SK-N-SH treated with all-trans-retinoic acid at 6 μM for 48 hours (cell line): Measurements from ENCODE around the gene BRD3.

Experiments used
- ATAC-seq: fragments of 200-7000 bp; cut with Tn5 transposase; 3 replicates; pipeline ENCODE4 v1.9.1; 2020; ENCODE audit warnings: mild to moderate bottlenecking, moderate library complexity
- ARNTL ChIP-seq: fragments of 450-650 bp; formaldehyde crosslinking; IDR thresholded peaks from 2 replicates; pipeline ENCODE4 v1.5.0; 2020; ENCODE audit warnings: low read depth, mild to moderate bottlenecking, moderate library complexity, borderline replicate concordance
- BACH2 ChIP-seq: fragments of 250-450 bp; sonication (Bioruptor Pico); IDR thresholded peaks from 2 replicates; pipeline ENCODE4 v1.9.0; 2021; ENCODE audit warnings: mild to moderate bottlenecking, borderline replicate concordance
- CSDC2 ChIP-seq: fragments of 250-450 bp; sonication (Bioruptor Pico); IDR thresholded peaks from 2 replicates; pipeline ENCODE4 v1.5.0; 2020; ENCODE audit warnings: mild to moderate bottlenecking, moderate library complexity
- ESRRG ChIP-seq: fragments of 250-450 bp; sonication (Bioruptor Pico); IDR thresholded peaks from 2 replicates; pipeline ENCODE4 v1.6.1; 2021; ENCODE audit warnings: mild to moderate bottlenecking
- GLIS3 ChIP-seq: fragments of 250-450 bp; sonication (Bioruptor Pico); IDR thresholded peaks from 2 replicates; pipeline ENCODE4 v1.5.0; 2020; ENCODE audit warnings: mild to moderate bottlenecking, moderate library complexity
- ISL1 ChIP-seq: fragments of 250-450 bp; sonication (Bioruptor Pico); IDR thresholded peaks from 2 replicates; pipeline ENCODE4 v2.1.2; 2022; ENCODE audit warnings: mild to moderate bottlenecking, moderate library complexity
- OSR1 ChIP-seq: fragments of 250-450 bp; sonication (Bioruptor Pico); IDR thresholded peaks from 2 replicates; pipeline ENCODE4 v1.8.0; 2022; ENCODE audit warnings: moderate library complexity, mild to moderate bottlenecking, inconsistent platforms
- PATZ1 ChIP-seq: fragments of 250-450 bp; sonication (Bioruptor Pico); IDR thresholded peaks from 2 replicates; pipeline ENCODE4 v1.8.0; 2020; ENCODE audit warnings: mild to moderate bottlenecking, moderate library complexity, borderline replicate concordance
- PPARA ChIP-seq: fragments of 250-450 bp; sonication (Bioruptor Pico); IDR thresholded peaks from 2 replicates; pipeline ENCODE4 v1.5.0; 2020; ENCODE audit warnings: mild to moderate bottlenecking, borderline replicate concordance
- RARB ChIP-seq: fragments of 250-450 bp; sonication (Bioruptor Pico); IDR thresholded peaks from 2 replicates; pipeline ENCODE4 v1.8.0; 2021; ENCODE audit warnings: mild to moderate bottlenecking, moderate library complexity
- SNAI2 ChIP-seq: fragments of 250-450 bp; sonication (Bioruptor Pico); IDR thresholded peaks from 2 replicates; pipeline ENCODE4 v1.5.0; 2020; ENCODE audit warnings: mild to moderate bottlenecking, moderate library complexity
- TCF4 ChIP-seq: fragments of 250-450 bp; sonication (Bioruptor Pico); IDR thresholded peaks from 2 replicates; pipeline ENCODE4 v1.8.0; 2021; ENCODE audit warnings: mild to moderate bottlenecking, moderate library complexity, borderline replicate concordance
- ZC3H10 ChIP-seq: fragments of 250-450 bp; sonication (Bioruptor Pico); IDR thresholded peaks from 2 replicates; pipeline ENCODE4 v1.5.1; 2021; ENCODE audit warnings: mild to moderate bottlenecking, moderate library complexity
- ZFP3 ChIP-seq: fragments of 250-450 bp; sonication (Bioruptor Pico); IDR thresholded peaks from 2 replicates; pipeline ENCODE4 v1.5.0; 2020; ENCODE audit warnings: mild to moderate bottlenecking, moderate library complexity
- ZFP30 ChIP-seq: fragments of 450-650 bp; formaldehyde crosslinking; IDR thresholded peaks from 2 replicates; pipeline ENCODE4 v1.5.0; 2022; ENCODE audit warnings: mild to moderate bottlenecking, moderate library complexity
- ZNF565 ChIP-seq: fragments of 450-650 bp; formaldehyde crosslinking; conservative IDR thresholded peaks from 2 replicates; pipeline ENCODE4 v1.5.0; 2020; ENCODE audit warnings: low read depth, mild to moderate bottlenecking, moderate library complexity
- ZNF70 ChIP-seq: fragments of 450-650 bp; formaldehyde crosslinking; IDR thresholded peaks from 2 replicates; pipeline ENCODE4 v1.5.0; 2020; ENCODE audit warnings: mild to moderate bottlenecking, moderate library complexity
- TF ChIP-seq, protein P1 (sequence below): fragments of 250-450 bp; sonication (Bioruptor Pico); IDR thresholded peaks from 2 replicates; pipeline ENCODE4 v1.5.0; 2020; ENCODE audit warnings: mild to moderate bottlenecking, moderate library complexity
- TF ChIP-seq, protein P2 (sequence below): fragments of 250-450 bp; sonication (Bioruptor Pico); IDR thresholded peaks from 2 replicates; pipeline ENCODE4 v1.8.0; 2021; ENCODE audit warnings: low read depth, mild to moderate bottlenecking, moderate library complexity, borderline replicate concordance
- TF ChIP-seq, protein P3 (sequence below): fragments of 250-450 bp; sonication (Bioruptor Pico); IDR thresholded peaks from 2 replicates; pipeline ENCODE4 v1.5.1; 2020; ENCODE audit warnings: low read depth, mild to moderate bottlenecking, moderate library complexity

BRD3 gene

DNA sequence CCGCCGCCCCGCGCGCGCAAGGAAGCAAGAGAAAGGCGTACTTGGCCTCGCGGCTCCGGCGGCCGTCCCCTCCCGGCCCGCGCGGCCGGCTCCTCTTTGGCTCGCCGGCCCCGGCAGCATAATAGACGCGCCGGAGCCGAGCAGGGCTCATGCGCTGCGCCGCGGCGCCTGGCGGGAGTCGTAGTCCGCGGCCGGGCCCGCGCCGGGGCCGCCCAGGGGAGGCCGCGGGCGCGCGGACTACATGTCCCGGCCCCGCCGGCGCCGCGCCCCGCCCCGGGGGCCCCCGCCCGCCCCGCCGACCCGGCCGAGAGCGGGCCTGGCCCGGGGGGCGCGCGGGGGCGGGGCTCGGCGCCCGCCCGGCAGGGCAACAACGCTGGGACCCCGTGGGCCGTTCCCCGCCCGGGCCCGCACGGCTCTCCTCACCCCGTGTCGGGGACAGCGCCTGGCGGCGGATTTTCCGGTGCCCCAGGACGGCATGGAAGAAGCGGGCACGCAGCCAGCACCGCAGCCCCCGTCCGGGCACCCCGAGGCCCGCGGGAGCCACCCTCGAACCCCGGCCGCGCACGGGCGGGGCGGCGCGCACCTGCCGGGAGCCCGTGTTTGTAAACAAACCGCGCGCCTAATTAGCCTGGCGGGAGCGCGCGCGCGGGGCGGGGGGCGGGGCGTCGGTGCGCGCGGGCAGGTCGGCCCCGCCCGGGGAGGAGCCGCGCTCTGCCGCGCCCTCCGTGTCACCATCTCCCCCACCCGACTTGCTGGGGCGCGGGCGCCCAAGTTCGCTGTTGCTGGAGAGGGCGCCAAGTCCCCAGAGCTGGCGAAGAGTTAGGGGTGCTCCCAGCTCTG is at the start of gene BRD3:
TSS of gene BRD3 (minus strand) at position 123 of the 840 bp plus-strand sequence. CDS start 14,549 bp downstream, outside the sequence.
- ATAC-seq, result peak; percentile 80
- TF ChIP-seq ZNF565 (CRISPR knock-in tag), result no peak
- TF ChIP-seq RARB (CRISPR knock-in tag), result no peak
- no peak for TF ChIP-seq ARNTL (CRISPR knock-in tag)
- TF ChIP-seq SNAI2, result peak; percentile 68; the same call in 1 of the 2 replicates
- no peak for TF ChIP-seq GLIS3 (CRISPR knock-in tag)
- no peak for TF ChIP-seq BACH2 (CRISPR knock-in tag)
- TF ChIP-seq CSDC2 (CRISPR knock-in tag), result peak; percentile 46; the same call in 1 of the 2 replicates
- no peak for TF ChIP-seq TCF4 (CRISPR knock-in tag)
- peak; percentile 52; the same call in 1 of the 2 replicates for TF ChIP-seq ZFP3
- no peak for TF ChIP-seq ZC3H10 (CRISPR knock-in tag)
- TF ChIP-seq, protein P1, sequence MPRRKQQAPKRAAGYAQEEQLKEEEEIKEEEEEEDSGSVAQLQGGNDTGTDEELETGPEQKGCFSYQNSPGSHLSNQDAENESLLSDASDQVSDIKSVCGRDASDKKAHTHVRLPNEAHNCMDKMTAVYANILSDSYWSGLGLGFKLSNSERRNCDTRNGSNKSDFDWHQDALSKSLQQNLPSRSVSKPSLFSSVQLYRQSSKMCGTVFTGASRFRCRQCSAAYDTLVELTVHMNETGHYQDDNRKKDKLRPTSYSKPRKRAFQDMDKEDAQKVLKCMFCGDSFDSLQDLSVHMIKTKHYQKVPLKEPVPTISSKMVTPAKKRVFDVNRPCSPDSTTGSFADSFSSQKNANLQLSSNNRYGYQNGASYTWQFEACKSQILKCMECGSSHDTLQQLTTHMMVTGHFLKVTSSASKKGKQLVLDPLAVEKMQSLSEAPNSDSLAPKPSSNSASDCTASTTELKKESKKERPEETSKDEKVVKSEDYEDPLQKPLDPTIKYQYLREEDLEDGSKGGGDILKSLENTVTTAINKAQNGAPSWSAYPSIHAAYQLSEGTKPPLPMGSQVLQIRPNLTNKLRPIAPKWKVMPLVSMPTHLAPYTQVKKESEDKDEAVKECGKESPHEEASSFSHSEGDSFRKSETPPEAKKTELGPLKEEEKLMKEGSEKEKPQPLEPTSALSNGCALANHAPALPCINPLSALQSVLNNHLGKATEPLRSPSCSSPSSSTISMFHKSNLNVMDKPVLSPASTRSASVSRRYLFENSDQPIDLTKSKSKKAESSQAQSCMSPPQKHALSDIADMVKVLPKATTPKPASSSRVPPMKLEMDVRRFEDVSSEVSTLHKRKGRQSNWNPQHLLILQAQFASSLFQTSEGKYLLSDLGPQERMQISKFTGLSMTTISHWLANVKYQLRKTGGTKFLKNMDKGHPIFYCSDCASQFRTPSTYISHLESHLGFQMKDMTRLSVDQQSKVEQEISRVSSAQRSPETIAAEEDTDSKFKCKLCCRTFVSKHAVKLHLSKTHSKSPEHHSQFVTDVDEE (CRISPR knock-in tag), result no peak

- ATAC-seq, result no peak
- TF ChIP-seq SNAI2 (no peak), GLIS3 (CRISPR knock-in tag) (no peak), BACH2 (CRISPR knock-in tag) (no peak)
- TF ChIP-seq, all 23 proteins: peak for 0
Measured at GRCh38 chr9:134112561-134112960, 44.7 kb upstream of the BRD3 start.

DNA sequence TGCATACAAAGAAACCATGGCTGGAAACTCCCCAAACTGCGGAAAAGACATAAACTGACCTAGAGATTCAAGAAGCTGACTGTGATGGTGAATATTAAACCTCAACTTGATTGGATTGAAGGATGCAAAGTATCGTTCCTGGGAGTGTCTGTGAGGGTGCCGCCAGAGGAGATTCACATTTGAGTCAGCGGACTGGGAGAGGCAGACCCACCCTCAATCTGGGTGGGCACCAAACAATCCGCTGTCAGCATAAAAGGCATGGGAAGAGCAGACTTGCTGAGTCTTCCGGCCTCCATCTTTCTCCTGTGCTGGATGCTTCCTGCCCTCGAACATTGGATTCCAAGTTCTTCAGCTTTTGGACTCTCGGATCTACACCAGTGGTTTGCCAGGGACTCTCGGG is 43.2 kb upstream of the BRD3 start:
- TF ChIP-seq GLIS3 (CRISPR knock-in tag), result no peak
- TF ChIP-seq ISL1 (CRISPR knock-in tag), result no peak
- no peak for TF ChIP-seq PATZ1 (CRISPR knock-in tag)
- TF ChIP-seq PPARA (CRISPR knock-in tag), result no peak
- no peak for TF ChIP-seq ARNTL (CRISPR knock-in tag)
- no peak for TF ChIP-seq SNAI2
- TF ChIP-seq ZFP3, result no peak
- no peak for TF ChIP-seq ZC3H10 (CRISPR knock-in tag)
- no peak for ATAC-seq

DNA sequence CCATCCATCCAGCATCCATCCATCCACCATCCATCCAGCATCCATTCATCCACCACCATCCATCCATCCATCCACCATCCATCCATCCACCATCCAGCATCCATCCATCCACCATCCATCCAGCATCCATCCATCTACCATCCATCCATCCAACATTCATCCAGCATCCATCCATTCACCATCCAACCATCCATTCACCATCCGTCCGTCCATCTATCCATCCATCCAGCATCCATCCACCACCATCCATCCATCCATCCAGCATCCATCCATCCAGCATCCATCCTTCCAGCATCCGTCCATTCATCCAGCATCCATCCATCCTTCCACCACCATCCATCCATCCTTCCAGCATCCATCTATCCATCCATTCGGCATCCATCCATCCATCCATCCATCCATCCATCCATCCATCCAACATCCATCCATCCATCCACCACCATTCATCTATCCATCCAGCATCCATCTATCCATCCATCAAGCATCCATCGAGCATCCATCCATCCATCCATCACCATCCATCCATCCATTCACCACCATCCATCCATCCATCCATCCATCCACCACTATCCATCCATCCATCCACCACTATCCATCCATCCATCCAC is 35.7 kb upstream of the BRD3 start:
- ATAC-seq, result no peak
- TF ChIP-seq OSR1 (CRISPR knock-in tag), result no peak
- TF ChIP-seq ZNF70 (CRISPR knock-in tag), result no peak
- TF ChIP-seq PATZ1 (CRISPR knock-in tag), result no peak
- TF ChIP-seq ZC3H10 (CRISPR knock-in tag), result no peak
- no peak for TF ChIP-seq BACH2 (CRISPR knock-in tag)
- TF ChIP-seq ZFP30 (CRISPR knock-in tag), result no peak

DNA sequence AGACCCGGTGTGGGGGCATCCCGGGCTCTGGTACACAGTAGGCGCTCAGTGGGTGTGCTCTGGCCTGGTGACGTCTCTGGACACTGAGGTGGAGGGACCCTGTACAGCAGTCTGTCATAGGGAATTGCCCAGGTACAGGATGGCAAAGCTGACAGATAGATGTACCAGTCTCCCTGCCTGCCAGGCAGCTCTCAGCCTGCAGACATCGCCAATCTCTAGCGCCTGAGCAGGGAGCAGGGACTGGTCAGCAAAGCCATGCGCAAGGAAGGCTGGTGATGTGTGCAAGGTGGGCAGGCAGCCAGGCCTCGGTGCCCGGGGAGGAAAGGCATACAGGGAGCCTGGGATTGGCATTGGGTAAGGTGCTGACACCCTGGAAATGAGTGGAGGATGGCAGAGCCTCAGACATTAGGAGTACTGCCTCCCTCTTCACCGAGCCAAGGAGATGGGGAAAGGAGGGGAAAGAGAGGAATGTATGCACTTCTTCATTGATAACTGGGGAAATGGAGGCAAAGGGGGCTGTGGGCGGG is 33.9 kb upstream of the BRD3 start:
- ATAC-seq, result peak; percentile 52; the same call in 2 of the 3 replicates
- TF ChIP-seq BACH2 (CRISPR knock-in tag), result no peak
- TF ChIP-seq ZFP30 (CRISPR knock-in tag), result no peak
- no peak for TF ChIP-seq ARNTL (CRISPR knock-in tag)
- TF ChIP-seq, protein P2, sequence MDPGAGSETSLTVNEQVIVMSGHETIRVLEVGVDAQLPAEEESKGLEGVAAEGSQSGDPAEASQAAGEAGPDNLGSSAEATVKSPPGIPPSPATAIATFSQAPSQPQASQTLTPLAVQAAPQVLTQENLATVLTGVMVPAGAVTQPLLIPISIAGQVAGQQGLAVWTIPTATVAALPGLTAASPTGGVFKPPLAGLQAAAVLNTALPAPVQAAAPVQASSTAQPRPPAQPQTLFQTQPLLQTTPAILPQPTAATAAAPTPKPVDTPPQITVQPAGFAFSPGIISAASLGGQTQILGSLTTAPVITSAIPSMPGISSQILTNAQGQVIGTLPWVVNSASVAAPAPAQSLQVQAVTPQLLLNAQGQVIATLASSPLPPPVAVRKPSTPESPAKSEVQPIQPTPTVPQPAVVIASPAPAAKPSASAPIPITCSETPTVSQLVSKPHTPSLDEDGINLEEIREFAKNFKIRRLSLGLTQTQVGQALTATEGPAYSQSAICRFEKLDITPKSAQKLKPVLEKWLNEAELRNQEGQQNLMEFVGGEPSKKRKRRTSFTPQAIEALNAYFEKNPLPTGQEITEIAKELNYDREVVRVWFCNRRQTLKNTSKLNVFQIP, result no peak
- TF ChIP-seq, protein P3, sequence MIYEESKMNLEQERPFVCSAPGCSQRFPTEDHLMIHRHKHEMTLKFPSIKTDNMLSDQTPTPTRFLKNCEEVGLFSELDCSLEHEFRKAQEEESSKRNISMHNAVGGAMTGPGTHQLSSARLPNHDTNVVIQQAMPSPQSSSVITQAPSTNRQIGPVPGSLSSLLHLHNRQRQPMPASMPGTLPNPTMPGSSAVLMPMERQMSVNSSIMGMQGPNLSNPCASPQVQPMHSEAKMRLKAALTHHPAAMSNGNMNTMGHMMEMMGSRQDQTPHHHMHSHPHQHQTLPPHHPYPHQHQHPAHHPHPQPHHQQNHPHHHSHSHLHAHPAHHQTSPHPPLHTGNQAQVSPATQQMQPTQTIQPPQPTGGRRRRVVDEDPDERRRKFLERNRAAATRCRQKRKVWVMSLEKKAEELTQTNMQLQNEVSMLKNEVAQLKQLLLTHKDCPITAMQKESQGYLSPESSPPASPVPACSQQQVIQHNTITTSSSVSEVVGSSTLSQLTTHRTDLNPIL (CRISPR knock-in tag), result no peak
- TF ChIP-seq SNAI2, result no peak
- no peak for TF ChIP-seq ZFP3
- TF ChIP-seq ESRRG (CRISPR knock-in tag), result no peak
